Measurements from ENCODE around the gene ELFN2. TPM values are rescaled to one million over a fixed set of nuclear protein-coding genes. Genes with fewer than 3 reads are reported as not detected.

Gene ELFN2
- total RNA-seq (2021), result 30.8 and 36.6 TPM in 2 replicates
- Bru-seq, nascent RNA, result percentile 50 among the genes with signal in this experiment
- BruChase-seq, experiment 1, labeled RNA remaining after a 2-hour chase, result percentile 63 among the genes with signal in this experiment
- BruChase-seq, experiment 2, labeled RNA remaining after a 6-hour chase, result percentile 71 among the genes with signal in this experiment
- long read RNA-seq, partial matches to known transcripts, result 0 of 1 reads
- long read RNA-seq, other reads (novel, unspliced or antisense), result 1 of 1 reads

GRCh38 chr22:37427135-37427710 is at the start of gene ELFN2:
Gene ELFN2, minus strand, starts transcription at chr22:37427479. Its CDS starts 51,945 bp downstream, at chr22:37375534.
- H4K20me1 ChIP-seq (ENCODE audit: insufficient read depth), result no peaks in the 10 kb centered on the region
- H3K4me1 ChIP-seq (replicated peaks; ENCODE audit: insufficient read depth), result peaks cover 45% of the 10 kb centered on the region
- peaks cover 17% of the 10 kb centered on the region for H3K79me2 ChIP-seq (ENCODE audit: low read depth)
- peak within 1 kb of the TSS; percentile 92 for H2AFZ ChIP-seq
- ChIA-PET POLR2A (ENCODE audit: unreplicated experiment) (no interaction called here), CTCF (no interaction called here)
- peak within 1 kb of the TSS; percentile 90 for H3K4me3 ChIP-seq
- H3K36me3 ChIP-seq (ENCODE audit: low read depth), result no peaks in the 10 kb centered on the region
- BruUV-seq (replicated peaks), result no TSS peak
- DNase-seq, result peak in 1 of 2 experiments; percentile 53
- intact Hi-C loops (cut with micrococcal nuclease; ENCODE audit: unreplicated experiment), result no loop called here
- H3K9me2 ChIP-seq (ENCODE audit: insufficient read depth), result no peaks in the 10 kb centered on the region
- peak within 1 kb of the TSS; percentile 88 for H3K4me2 ChIP-seq
- no peaks in the 10 kb centered on the region for H3K9me3 ChIP-seq (ENCODE audit: insufficient read depth, low read depth)
- no peak within 1 kb of the TSS for H3K27ac ChIP-seq
- TF ChIP-seq EZH2 (IDR thresholded peaks at IDR 0.05; ENCODE audit: low read depth), result no peak
- peaks cover 44% of the 10 kb centered on the region for H3F3A ChIP-seq (ENCODE audit: insufficient read depth, low read depth)
- H3K27me3 ChIP-seq (ENCODE audit: insufficient read depth, low read depth), result no peaks in the 10 kb centered on the region

- no peaks in the 10 kb centered on the region for H4K20me1 ChIP-seq (ENCODE audit: insufficient read depth)
- H2AFZ ChIP-seq, result no peak overlapping the region
- no peak for DNase-seq
- H3K9me3 ChIP-seq (ENCODE audit: insufficient read depth, low read depth), result no peaks in the 10 kb centered on the region
- intact Hi-C loops (cut with micrococcal nuclease; ENCODE audit: unreplicated experiment), result no loop called here
- no peak overlapping the region for H3K4me2 ChIP-seq
- no peaks in the 10 kb centered on the region for H3K79me2 ChIP-seq (ENCODE audit: low read depth)
- H3K36me3 ChIP-seq (ENCODE audit: low read depth), result no peaks in the 10 kb centered on the region
- TF ChIP-seq EZH2 (IDR thresholded peaks at IDR 0.05; ENCODE audit: low read depth) (no peak), CTCF (conservative IDR thresholded peaks at IDR 0.05) (no peak)
- no TSS peak for BruUV-seq (replicated peaks)
- H3F3A ChIP-seq (ENCODE audit: insufficient read depth, low read depth), result peaks cover 16% of the 10 kb centered on the region; the same call in 1 of the 2 replicates
- H3K4me3 ChIP-seq, result no peak overlapping the region
- ChIA-PET CTCF (no interaction called here), POLR2A (ENCODE audit: unreplicated experiment) (no interaction called here)
- H3K4me1 ChIP-seq (replicated peaks; ENCODE audit: insufficient read depth), result no peaks in the 10 kb centered on the region
- H3K9me2 ChIP-seq (ENCODE audit: insufficient read depth), result no peaks in the 10 kb centered on the region
- no peak overlapping the region for H3K27ac ChIP-seq
- H3K27me3 ChIP-seq (ENCODE audit: insufficient read depth, low read depth), result no peaks in the 10 kb centered on the region
Measured at GRCh38 chr22:37476389-37477329, 49.4 kb upstream of the ELFN2 start.

DNA sequence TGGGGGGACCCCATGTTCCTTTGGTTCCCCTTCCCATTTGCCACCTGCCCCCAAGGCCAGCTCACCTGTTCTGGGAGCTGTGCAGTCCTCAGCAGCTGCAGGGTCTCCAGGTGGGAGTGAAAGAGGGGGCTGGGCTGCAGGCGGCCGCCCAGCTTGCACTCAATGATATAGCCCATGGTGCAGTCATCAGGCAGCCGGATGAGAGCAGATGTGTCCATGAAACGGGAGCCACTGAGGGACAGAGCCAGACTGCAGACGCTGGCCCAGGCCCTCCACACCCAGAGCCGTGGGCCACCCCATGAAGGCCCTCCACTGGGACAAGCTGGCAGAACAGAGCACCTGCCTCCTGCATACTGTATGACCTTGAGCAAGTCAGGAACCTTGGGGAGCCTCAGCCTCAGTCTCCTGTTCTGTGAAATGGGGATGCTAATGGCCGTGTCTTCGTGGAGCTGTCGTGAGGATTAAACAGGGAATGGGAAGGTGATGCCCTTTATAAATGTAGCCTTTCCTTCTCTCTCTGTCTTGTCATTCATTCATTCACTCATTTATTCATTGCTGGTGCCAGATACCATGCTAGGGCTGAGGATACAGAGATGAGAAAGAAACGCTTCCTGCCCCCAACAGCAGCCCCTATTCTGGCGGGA is 47.3 kb upstream of the ELFN2 start:
- no peak overlapping the region for H3K4me3 ChIP-seq
- H2AFZ ChIP-seq, result no peak overlapping the region
- ChIA-PET CTCF (interaction anchor here (0.6 to 0.7 kb wide), 2 partner anchors 63 to 158 kb away, joined by 3 to 5 read pairs; no protein-coding TSS in a partner anchor), POLR2A (ENCODE audit: unreplicated experiment) (interaction anchor here (0.6 kb wide), 1 partner anchor 74 kb away, joined by 6 read pairs; no protein-coding TSS in a partner anchor)
- BruUV-seq (replicated peaks), result no TSS peak
- no peaks in the 10 kb centered on the region for H3K4me1 ChIP-seq (replicated peaks; ENCODE audit: insufficient read depth)
- H3K27ac ChIP-seq, result no peak overlapping the region
- TF ChIP-seq CTCF (conservative IDR thresholded peaks at IDR 0.05) (no peak), EZH2 (IDR thresholded peaks at IDR 0.05; ENCODE audit: low read depth) (no peak)
- H3K79me2 ChIP-seq (ENCODE audit: low read depth), result no peaks in the 10 kb centered on the region
- H3K27me3 ChIP-seq (ENCODE audit: insufficient read depth, low read depth), result no peaks in the 10 kb centered on the region
- no peaks in the 10 kb centered on the region for H3K36me3 ChIP-seq (ENCODE audit: low read depth)
- H3K9me2 ChIP-seq (ENCODE audit: insufficient read depth), result no peaks in the 10 kb centered on the region
- no peak for DNase-seq
- intact Hi-C loops (cut with micrococcal nuclease; ENCODE audit: unreplicated experiment), result no loop called here
- peaks cover 23% of the 10 kb centered on the region; the same call in 1 of the 2 replicates for H3F3A ChIP-seq (ENCODE audit: insufficient read depth, low read depth)
- no peak overlapping the region for H3K4me2 ChIP-seq
- no peaks in the 10 kb centered on the region for H4K20me1 ChIP-seq (ENCODE audit: insufficient read depth)
- no peaks in the 10 kb centered on the region for H3K9me3 ChIP-seq (ENCODE audit: insufficient read depth, low read depth)
